Activated naive CD8-positive, alpha-beta T cell (primary cell): ENCODE results near the gene REG3G.

Experiments used
- H3K27ac Mint-ChIP-seq: one replicate; pipeline ENCODE4 v1.8.0; 2021; ENCODE audit warnings: mixed read lengths
- H3K27me3 Mint-ChIP-seq: one replicate; pipeline ENCODE4 v1.8.0; 2021; ENCODE audit warnings: mixed read lengths
- H3K36me3 Mint-ChIP-seq: one replicate; pipeline ENCODE4 v1.8.0; 2021; ENCODE audit warnings: mixed read lengths
- H3K4me1 Mint-ChIP-seq: one replicate; pipeline ENCODE4 v1.8.0; 2021; ENCODE audit warnings: low read depth, mixed read lengths
- H3K4me3 Mint-ChIP-seq: one replicate; pipeline ENCODE4 v1.8.0; 2021; ENCODE audit warnings: mild to moderate bottlenecking, mixed read lengths
- H3K9me3 Mint-ChIP-seq: one replicate; pipeline ENCODE4 v1.8.0; 2021; ENCODE audit warnings: low read depth, mixed read lengths

REG3G gene

GRCh38 chr2:79025421-79025820 is at the start of gene REG3G:
Gene REG3G, plus strand, starts transcription at chr2:79025702. Its CDS starts 392 bp downstream, at chr2:79026094.
- Mint-ChIP-seq H3K27me3 (no peaks in the 10 kb centered on the region), H3K27ac (no peak within 1 kb of the TSS), H3K36me3 (no peaks in the 10 kb centered on the region)

DNA sequence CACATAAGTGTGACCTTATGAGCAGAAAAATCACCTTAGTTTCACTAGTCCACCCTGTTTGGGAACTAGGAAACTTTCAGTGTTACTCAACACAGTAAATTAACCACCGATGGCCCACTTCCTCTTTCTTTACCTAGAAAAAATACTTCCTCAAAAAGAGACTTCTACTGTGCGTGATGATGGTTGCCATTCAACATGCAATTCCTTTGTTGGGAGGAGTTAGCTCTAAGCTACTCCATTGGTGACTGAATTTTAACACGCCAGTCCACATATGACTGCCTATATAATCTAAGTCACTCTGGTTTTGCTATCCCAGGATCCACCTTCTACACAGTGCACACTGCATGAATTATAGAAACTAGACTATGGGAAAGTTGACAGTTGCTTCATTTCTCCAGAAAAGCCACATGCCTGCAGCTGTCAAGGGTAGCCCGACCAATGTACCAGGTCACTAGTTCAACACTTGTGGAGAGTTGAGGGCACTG is 47.8 kb upstream of the REG3G start:
- H3K36me3 Mint-ChIP-seq: peaks cover 2% of the 10 kb centered on the region
- H3K27ac Mint-ChIP-seq: no peak overlapping the region
- H3K9me3 Mint-ChIP-seq: peaks cover 6% of the 10 kb centered on the region
- H3K27me3 Mint-ChIP-seq: peaks cover 2% of the 10 kb centered on the region
- no peak overlapping the region for H3K4me3 Mint-ChIP-seq
- no peaks in the 10 kb centered on the region for H3K4me1 Mint-ChIP-seq

More at GRCh38 chr2:79025421-79025820, at the start of gene REG3G:
- H3K9me3 Mint-ChIP-seq: peaks cover 14% of the 10 kb centered on the region
- no peaks in the 10 kb centered on the region for H3K4me1 Mint-ChIP-seq
- H3K4me3 Mint-ChIP-seq: no peak within 1 kb of the TSS

DNA sequence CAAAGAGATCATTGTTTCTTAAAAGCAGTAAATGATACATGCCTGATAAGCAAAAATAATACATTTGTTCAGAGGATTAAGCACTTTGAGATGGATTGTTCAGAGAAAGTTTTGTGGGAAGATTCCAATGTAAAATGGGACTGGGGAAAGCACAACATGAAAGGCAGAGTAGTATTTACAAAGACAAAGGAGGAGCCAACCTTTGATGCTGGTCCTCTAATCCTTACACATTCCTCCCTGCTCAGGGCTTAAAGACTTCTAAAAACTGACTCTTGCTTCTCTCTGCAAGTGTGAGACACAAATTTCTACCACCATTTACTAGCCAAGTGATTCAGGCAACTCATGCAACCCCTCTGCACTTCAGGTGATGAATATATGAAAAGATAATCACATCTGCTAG is 47.2 kb upstream of the REG3G start:
- H3K27ac Mint-ChIP-seq: no peak overlapping the region

GRCh38 chr2:78979380-78980151 is 45.9 kb upstream of the REG3G start:
- H3K9me3 Mint-ChIP-seq: peaks cover 11% of the 10 kb centered on the region
- H3K36me3 Mint-ChIP-seq: no peaks in the 10 kb centered on the region
- no peak overlapping the region for H3K4me3 Mint-ChIP-seq
- no peak overlapping the region for H3K27ac Mint-ChIP-seq
- H3K4me1 Mint-ChIP-seq: no peaks in the 10 kb centered on the region
- H3K27me3 Mint-ChIP-seq: peaks cover 2% of the 10 kb centered on the region

More for the DNA sequence above, 47.2 kb upstream of the REG3G start:
- Mint-ChIP-seq H3K36me3 (peaks cover 2% of the 10 kb centered on the region), H3K9me3 (peaks cover 6% of the 10 kb centered on the region), H3K4me1 (no peaks in the 10 kb centered on the region), H3K27me3 (peaks cover 2% of the 10 kb centered on the region), H3K4me3 (no peak overlapping the region)

- H3K27ac Mint-ChIP-seq: no peak overlapping the region
- no peaks in the 10 kb centered on the region for H3K4me1 Mint-ChIP-seq
- H3K9me3 Mint-ChIP-seq: peaks cover 11% of the 10 kb centered on the region
- H3K4me3 Mint-ChIP-seq: no peak overlapping the region
- peaks cover 2% of the 10 kb centered on the region for H3K27me3 Mint-ChIP-seq
- H3K36me3 Mint-ChIP-seq: no peaks in the 10 kb centered on the region
These were observed 45.4 kb upstream of the REG3G start for GRCh38 chr2:78980152-78980465.

DNA sequence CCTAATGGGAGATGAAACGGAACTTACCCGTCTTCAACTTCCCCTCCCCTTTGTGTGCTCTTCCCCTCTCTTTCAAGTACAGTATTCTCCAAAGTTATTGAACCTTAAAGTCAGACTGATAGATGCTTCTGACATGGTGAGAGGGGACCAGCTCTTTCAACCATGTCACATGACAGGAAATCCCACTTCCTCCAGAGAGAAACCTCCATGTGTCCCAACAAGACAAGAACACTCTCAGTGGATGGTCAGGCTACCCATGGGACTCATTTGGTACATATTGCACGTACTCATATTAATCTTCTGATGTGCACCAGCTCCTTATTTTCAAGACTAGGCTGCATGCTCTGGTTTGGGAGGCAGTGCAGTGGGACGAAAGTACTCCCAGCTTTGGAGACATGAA is 44.6 kb upstream of the REG3G start:
- Mint-ChIP-seq H3K36me3 (no peaks in the 10 kb centered on the region), H3K27me3 (peaks cover 2% of the 10 kb centered on the region), H3K4me1 (no peaks in the 10 kb centered on the region), H3K9me3 (peaks cover 11% of the 10 kb centered on the region), H3K4me3 (no peak overlapping the region), H3K27ac (no peak overlapping the region)

GRCh38 chr2:78982638-78983330 is 42.7 kb upstream of the REG3G start:
- Mint-ChIP-seq H3K4me3 (no peak overlapping the region), H3K36me3 (no peaks in the 10 kb centered on the region), H3K27me3 (peaks cover 2% of the 10 kb centered on the region), H3K4me1 (no peaks in the 10 kb centered on the region), H3K27ac (no peak overlapping the region), H3K9me3 (peaks cover 11% of the 10 kb centered on the region)

DNA sequence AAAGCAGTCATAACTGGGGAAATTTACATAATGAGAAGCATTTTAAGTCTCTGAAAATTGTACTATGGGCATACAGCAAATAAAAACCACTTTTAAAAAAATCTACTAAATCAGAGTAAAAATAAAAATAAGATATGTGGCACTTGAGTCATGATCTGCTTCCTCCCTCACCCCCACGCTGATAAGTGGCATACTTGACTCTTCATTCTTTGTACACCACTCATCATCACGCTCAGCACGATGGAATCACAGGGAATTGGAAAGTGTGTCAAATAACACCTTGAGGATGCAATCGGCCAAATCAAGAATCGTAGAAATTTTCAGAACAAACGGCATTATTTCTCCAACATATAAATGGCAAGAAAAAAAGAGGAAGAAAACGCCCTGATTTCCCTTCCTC is 41.1 kb upstream of the REG3G start:
- no peak overlapping the region for H3K27ac Mint-ChIP-seq
- no peaks in the 10 kb centered on the region for H3K4me1 Mint-ChIP-seq
- H3K9me3 Mint-ChIP-seq: peaks cover 11% of the 10 kb centered on the region
- H3K4me3 Mint-ChIP-seq: no peak overlapping the region
- H3K36me3 Mint-ChIP-seq: no peaks in the 10 kb centered on the region
- peaks cover 2% of the 10 kb centered on the region for H3K27me3 Mint-ChIP-seq

- H3K9me3 Mint-ChIP-seq: peaks cover 9% of the 10 kb centered on the region
- no peaks in the 10 kb centered on the region for H3K4me1 Mint-ChIP-seq
- H3K27ac Mint-ChIP-seq: no peak overlapping the region
- H3K27me3 Mint-ChIP-seq: peaks cover 2% of the 10 kb centered on the region
- no peaks in the 10 kb centered on the region for H3K36me3 Mint-ChIP-seq
- H3K4me3 Mint-ChIP-seq: no peak overlapping the region
These were observed 39.9 kb upstream of the REG3G start for GRCh38 chr2:78985558-78985957.

DNA sequence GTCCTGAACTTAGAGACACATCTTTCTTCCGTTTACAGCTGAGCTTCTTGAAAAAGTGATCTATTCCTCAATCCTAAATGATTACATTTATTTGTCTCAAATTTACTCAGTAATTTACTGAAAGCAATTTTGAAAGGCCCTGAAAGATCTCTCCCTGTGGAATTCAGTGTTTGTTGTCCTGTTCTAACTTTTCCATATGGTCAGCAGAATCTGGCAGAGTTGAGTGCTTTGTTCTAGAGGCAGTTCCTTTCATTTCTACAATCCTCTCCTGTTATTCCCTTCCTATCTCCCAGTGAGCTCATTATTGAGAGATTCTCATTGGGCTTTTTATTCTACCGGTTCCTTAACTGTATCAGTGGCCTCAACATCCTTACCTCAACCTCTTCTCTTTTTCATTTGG is 36.5 kb upstream of the REG3G start:
- Mint-ChIP-seq H3K27me3 (peaks cover 14% of the 10 kb centered on the region), H3K36me3 (peaks cover 3% of the 10 kb centered on the region), H3K27ac (no peak overlapping the region), H3K4me1 (no peaks in the 10 kb centered on the region), H3K4me3 (no peak overlapping the region), H3K9me3 (peaks cover 2% of the 10 kb centered on the region)

GRCh38 chr2:78992451-78992806 is 33.1 kb upstream of the REG3G start:
- Mint-ChIP-seq H3K36me3 (peaks cover 4% of the 10 kb centered on the region), H3K27ac (no peak overlapping the region), H3K4me1 (no peaks in the 10 kb centered on the region), H3K4me3 (no peak overlapping the region), H3K9me3 (no peaks in the 10 kb centered on the region), H3K27me3 (peaks cover 21% of the 10 kb centered on the region)

GRCh38 chr2:78992807-78993517 is 32.5 kb upstream of the REG3G start:
- Mint-ChIP-seq H3K27me3 (peaks cover 21% of the 10 kb centered on the region), H3K9me3 (no peaks in the 10 kb centered on the region), H3K36me3 (peaks cover 4% of the 10 kb centered on the region), H3K4me3 (no peak overlapping the region), H3K27ac (no peak overlapping the region), H3K4me1 (no peaks in the 10 kb centered on the region)

- H3K4me3 Mint-ChIP-seq: no peak overlapping the region
- H3K9me3 Mint-ChIP-seq: no peaks in the 10 kb centered on the region
- no peak overlapping the region for H3K27ac Mint-ChIP-seq
- peaks cover 21% of the 10 kb centered on the region for H3K27me3 Mint-ChIP-seq
- peaks cover 4% of the 10 kb centered on the region for H3K36me3 Mint-ChIP-seq
- H3K4me1 Mint-ChIP-seq: no peaks in the 10 kb centered on the region
These were observed 31.9 kb upstream of the REG3G start for GRCh38 chr2:78993518-78994148.

DNA sequence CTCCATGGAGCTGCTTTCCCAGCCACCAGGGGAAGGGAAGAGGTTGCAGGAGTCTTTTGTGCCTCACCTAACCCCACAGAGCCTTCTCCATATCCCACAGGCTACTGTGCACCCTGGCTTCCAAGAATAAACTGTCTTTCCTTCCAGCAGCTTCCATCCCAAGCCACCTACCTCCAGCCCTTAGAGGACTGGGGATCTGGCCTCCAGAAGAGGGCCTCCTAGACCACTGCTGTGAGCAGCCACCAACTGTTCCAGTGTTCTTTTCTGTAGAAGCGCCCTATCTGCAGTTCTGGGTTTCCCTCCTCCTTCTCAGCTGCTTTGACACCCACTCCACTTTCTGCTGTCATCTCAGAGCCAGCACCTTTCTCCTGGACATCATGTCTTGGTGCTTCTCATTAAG is 30.7 kb upstream of the REG3G start:
- no peak overlapping the region for H3K27ac Mint-ChIP-seq
- H3K27me3 Mint-ChIP-seq: peaks cover 21% of the 10 kb centered on the region
- no peaks in the 10 kb centered on the region for H3K9me3 Mint-ChIP-seq
- no peak overlapping the region for H3K4me3 Mint-ChIP-seq
- peaks cover 4% of the 10 kb centered on the region for H3K36me3 Mint-ChIP-seq
- no peaks in the 10 kb centered on the region for H3K4me1 Mint-ChIP-seq

DNA sequence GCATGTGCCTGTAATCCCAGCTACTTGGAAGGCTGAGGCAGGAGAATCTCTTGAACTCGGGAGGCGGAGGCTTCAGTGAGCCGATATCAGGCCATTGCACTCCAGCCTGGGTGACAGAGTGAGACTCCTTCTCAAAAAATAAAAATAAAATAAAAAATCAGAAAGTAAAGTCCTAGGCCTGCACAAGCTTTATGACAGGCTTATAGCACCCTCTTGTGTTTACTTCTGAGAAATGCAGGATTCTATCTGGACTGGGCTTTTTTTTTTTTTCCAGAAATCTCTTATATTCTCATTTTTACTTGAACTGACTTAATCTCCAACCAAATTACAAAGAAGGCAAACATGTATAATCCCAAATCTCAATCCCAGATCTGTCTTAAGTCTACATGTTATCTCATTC is 26.1 kb upstream of the REG3G start:
- no peak overlapping the region for H3K27ac Mint-ChIP-seq
- peaks cover 4% of the 10 kb centered on the region for H3K9me3 Mint-ChIP-seq
- H3K4me1 Mint-ChIP-seq: no peaks in the 10 kb centered on the region
- no peaks in the 10 kb centered on the region for H3K36me3 Mint-ChIP-seq
- no peak overlapping the region for H3K4me3 Mint-ChIP-seq
- H3K27me3 Mint-ChIP-seq: peaks cover 4% of the 10 kb centered on the region
